ENCODE data around the gene FGFR3.

FGFR3 gene

DNA sequence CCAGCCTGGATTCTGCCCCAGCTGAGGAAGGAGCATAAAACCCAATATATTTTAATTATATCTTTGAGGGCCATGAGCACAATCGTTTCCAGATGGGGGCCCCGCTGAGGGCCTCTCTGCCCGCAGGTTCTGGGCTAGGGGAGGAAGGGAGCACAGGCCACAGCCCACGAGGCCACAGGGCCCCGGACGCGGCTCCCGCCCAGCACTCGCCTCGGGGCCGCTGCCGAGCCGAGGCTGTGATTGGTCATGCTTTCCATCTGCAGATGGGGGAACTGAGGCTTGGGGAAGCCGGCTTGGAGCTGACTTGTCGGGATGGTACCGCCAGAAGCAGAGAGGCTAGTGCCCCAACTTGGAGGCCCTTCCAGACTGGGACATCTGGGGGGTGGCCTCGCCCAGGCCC, 37.8 kb upstream of the FGFR3 start:
- Histone ChIP-seq H3K27ac (ENCODE audit: insufficient read depth, low read length, poor library complexity, severe bottlenecking) (no peak overlapping the region), H3K27me3 (replicated peaks; ENCODE audit: control insufficient read depth, insufficient read depth, low read length, poor library complexity, severe bottlenecking) (no peaks in the 10 kb centered on the region), H3K4me1 (ENCODE audit: control insufficient read depth, insufficient read depth, low read length, poor library complexity, severe bottlenecking) (peaks cover 11% of the 10 kb centered on the region), H3K36me3 (ENCODE audit: control insufficient read depth, insufficient read depth, low read length) (no peaks in the 10 kb centered on the region), H3K9me3 (ENCODE audit: control insufficient read depth, low read length) (no peaks in the 10 kb centered on the region), H3K4me3 (ENCODE audit: insufficient read depth, low read depth, low read length, poor library complexity, severe bottlenecking) (no peak overlapping the region)
- DNase-seq = no peak

DNA sequence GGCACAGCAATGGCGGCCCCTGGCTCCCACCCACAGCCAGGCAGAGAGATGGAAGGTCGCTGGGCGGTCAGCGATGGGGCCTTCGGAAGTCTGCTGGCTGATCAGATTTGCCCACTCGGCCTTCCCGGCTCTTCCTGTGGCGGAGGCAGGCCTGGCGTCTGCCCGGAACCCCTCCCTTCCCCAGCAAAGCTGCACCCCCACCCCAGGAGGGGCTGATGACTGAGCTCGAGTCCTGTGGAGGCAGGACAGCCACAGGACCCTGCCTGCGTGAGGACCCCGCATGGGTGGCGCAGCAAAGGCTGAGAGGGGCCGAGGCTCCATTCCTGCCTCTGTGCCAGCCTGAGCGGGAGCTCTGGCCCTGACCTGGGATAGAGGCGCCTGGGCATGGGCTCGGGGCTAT, 37.0 kb upstream of the FGFR3 start:
- DNase-seq = no peak
- no peak overlapping the region for H3K4me3 ChIP-seq (ENCODE audit: insufficient read depth, low read depth, low read length, poor library complexity, severe bottlenecking)
- no peaks in the 10 kb centered on the region for H3K36me3 ChIP-seq (ENCODE audit: control insufficient read depth, insufficient read depth, low read length)
- no peak overlapping the region for H3K27ac ChIP-seq (ENCODE audit: insufficient read depth, low read length, poor library complexity, severe bottlenecking)
- peaks cover 11% of the 10 kb centered on the region for H3K4me1 ChIP-seq (ENCODE audit: control insufficient read depth, insufficient read depth, low read length, poor library complexity, severe bottlenecking)
- no peaks in the 10 kb centered on the region for H3K27me3 ChIP-seq (replicated peaks; ENCODE audit: control insufficient read depth, insufficient read depth, low read length, poor library complexity, severe bottlenecking)
- no peaks in the 10 kb centered on the region for H3K9me3 ChIP-seq (ENCODE audit: control insufficient read depth, low read length)

DNA sequence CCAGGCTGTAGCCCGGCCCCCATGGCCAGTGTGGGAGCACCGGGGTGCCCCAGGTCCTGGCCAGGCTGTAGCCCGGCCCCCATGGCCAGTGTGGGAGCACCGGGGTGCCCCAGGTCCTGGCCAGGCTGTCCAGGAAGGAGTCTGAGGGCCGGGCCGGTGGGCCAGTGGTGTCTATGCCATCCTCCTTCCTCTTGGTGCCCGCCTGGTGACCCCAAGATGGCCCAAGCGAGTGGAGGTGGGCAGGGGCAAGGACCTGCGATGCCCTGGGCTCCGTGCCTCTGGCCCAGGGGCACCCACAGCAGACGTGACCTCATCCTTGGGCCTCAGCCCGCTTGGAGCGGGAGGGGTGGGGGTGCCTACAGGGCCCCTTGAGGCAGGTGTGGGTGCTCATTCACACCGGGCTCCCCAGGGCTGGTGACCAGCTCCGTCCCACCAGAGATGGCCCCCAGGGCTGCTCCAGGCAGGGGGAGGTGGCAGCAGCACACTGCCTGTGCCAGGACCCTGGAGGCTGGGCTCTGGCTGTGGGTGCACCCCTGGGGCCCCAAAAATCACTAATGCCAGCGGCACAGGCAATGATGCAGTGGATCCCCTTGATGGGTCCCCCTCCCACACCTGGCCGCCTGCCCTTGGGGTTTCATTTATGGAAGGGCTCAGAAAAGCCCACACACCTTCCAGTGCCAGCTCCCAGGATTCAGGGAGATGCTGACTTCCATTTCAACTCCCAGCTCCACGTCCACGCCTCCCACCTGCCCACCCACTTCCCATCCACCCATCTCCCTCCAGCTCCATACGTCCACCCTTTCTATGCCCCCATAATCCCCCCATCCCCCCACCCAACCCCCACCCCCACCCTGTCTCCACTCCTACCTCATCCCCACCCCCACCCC, 36.0 kb upstream of the FGFR3 start:
- H3K4me1 ChIP-seq (ENCODE audit: control insufficient read depth, insufficient read depth, low read length, poor library complexity, severe bottlenecking) = peaks cover 11% of the 10 kb centered on the region
- no peaks in the 10 kb centered on the region for H3K27me3 ChIP-seq (replicated peaks; ENCODE audit: control insufficient read depth, insufficient read depth, low read length, poor library complexity, severe bottlenecking)
- no peak overlapping the region for H3K4me3 ChIP-seq (ENCODE audit: insufficient read depth, low read depth, low read length, poor library complexity, severe bottlenecking)
- H3K9me3 ChIP-seq (ENCODE audit: control insufficient read depth, low read length) = no peaks in the 10 kb centered on the region
- no peaks in the 10 kb centered on the region for H3K36me3 ChIP-seq (ENCODE audit: control insufficient read depth, insufficient read depth, low read length)
- DNase-seq = no peak
- no peak overlapping the region for H3K27ac ChIP-seq (ENCODE audit: insufficient read depth, low read length, poor library complexity, severe bottlenecking)

GRCh38 chr4:1757836-1758235, 35.3 kb upstream of the FGFR3 start:
- Histone ChIP-seq H3K9me3 (ENCODE audit: control insufficient read depth, low read length) (no peaks in the 10 kb centered on the region), H3K4me3 (ENCODE audit: insufficient read depth, low read depth, low read length, poor library complexity, severe bottlenecking) (no peak overlapping the region), H3K36me3 (ENCODE audit: control insufficient read depth, insufficient read depth, low read length) (no peaks in the 10 kb centered on the region), H3K27ac (ENCODE audit: insufficient read depth, low read length, poor library complexity, severe bottlenecking) (no peak overlapping the region), H3K27me3 (replicated peaks; ENCODE audit: control insufficient read depth, insufficient read depth, low read length, poor library complexity, severe bottlenecking) (no peaks in the 10 kb centered on the region), H3K4me1 (ENCODE audit: control insufficient read depth, insufficient read depth, low read length, poor library complexity, severe bottlenecking) (peaks cover 6% of the 10 kb centered on the region)
- DNase-seq = no peak

DNA sequence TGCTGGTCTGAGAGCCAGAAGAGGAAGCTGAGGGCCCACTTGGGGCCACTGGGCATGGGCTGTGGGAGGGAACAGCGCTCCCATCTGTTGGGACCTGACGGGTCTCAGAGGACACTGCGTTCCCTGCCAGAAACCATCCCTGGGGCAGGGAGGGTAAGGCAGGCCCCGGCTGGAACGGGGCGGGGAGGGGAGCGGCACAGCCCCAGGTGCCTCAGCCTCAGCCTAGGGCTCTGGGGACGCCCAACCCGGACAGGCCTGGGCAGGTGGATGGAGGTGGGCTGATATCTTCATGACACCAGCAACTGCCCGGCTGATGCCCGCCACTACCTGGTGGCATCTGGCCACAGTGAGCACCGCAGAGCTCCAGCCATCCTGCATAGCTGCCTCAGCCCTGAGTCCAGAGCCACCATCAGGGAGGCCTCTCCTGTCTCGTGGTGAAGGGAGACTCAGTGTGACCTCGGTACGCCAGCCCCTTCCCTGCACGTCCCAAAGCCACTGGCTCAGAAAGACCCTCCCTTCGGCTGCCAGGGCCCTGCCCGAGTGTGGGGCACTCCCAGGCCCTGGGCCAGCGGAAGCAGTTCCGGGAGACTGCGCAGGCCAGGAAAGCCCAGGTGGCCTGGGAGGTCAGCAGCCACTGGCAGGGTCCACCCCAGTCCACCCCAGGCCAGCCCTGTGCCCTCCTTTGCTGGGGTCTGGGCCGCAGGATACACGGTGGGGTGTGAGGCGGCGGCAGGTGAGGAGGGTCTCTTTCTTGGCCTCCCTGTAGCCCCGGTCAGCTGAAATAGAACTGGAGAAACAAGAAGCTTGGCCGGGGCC, 34.6 kb upstream of the FGFR3 start:
- no peak for DNase-seq
- no peaks in the 10 kb centered on the region for H3K36me3 ChIP-seq (ENCODE audit: control insufficient read depth, insufficient read depth, low read length)
- no peaks in the 10 kb centered on the region for H3K27me3 ChIP-seq (replicated peaks; ENCODE audit: control insufficient read depth, insufficient read depth, low read length, poor library complexity, severe bottlenecking)

DNA sequence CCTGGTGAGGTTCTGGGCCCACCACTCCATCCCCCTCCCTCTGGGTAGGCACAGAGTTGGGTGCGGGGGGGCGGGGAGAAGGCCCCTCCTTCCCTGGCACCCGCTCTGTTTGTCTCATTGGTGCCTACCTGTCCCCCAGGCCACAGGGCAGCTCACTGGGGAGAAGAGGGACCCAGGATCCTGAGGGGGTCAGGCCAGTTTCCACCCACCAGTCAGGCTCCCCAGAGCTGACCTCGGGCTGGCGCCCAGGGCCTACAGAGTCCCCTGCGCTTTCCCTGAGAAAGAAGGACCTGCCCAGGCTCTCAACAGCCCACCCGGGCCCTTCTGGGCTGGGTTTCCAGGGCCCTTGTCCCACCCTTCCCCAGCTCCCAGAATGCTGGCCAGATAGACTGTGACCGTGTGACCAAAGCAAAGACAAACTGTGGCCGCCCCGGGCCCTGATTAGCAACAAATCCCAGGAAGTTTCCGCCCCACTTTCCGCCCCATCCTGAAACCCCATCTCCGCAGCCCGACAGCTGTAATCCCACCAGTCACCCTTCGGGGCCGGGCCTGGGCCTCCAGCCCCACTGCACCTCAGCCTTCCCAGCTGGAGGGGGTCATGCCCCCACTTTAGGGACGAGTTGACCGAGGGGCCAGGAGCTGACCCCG, 33.8 kb upstream of the FGFR3 start:
- no peak for DNase-seq
- H3K27me3 ChIP-seq (replicated peaks; ENCODE audit: control insufficient read depth, insufficient read depth, low read length, poor library complexity, severe bottlenecking) = no peaks in the 10 kb centered on the region
- H3K36me3 ChIP-seq (ENCODE audit: control insufficient read depth, insufficient read depth, low read length) = no peaks in the 10 kb centered on the region
- no peaks in the 10 kb centered on the region for H3K9me3 ChIP-seq (ENCODE audit: control insufficient read depth, low read length)
- H3K4me3 ChIP-seq (ENCODE audit: insufficient read depth, low read depth, low read length, poor library complexity, severe bottlenecking) = no peak overlapping the region
- H3K4me1 ChIP-seq (ENCODE audit: control insufficient read depth, insufficient read depth, low read length, poor library complexity, severe bottlenecking) = no peaks in the 10 kb centered on the region
- H3K27ac ChIP-seq (ENCODE audit: insufficient read depth, low read length, poor library complexity, severe bottlenecking) = no peak overlapping the region

More for the DNA sequence above, 34.6 kb upstream of the FGFR3 start:
- Histone ChIP-seq H3K27ac (ENCODE audit: insufficient read depth, low read length, poor library complexity, severe bottlenecking) (no peak overlapping the region), H3K4me3 (ENCODE audit: insufficient read depth, low read depth, low read length, poor library complexity, severe bottlenecking) (no peak overlapping the region), H3K4me1 (ENCODE audit: control insufficient read depth, insufficient read depth, low read length, poor library complexity, severe bottlenecking) (no peaks in the 10 kb centered on the region), H3K9me3 (ENCODE audit: control insufficient read depth, low read length) (no peaks in the 10 kb centered on the region)

- no peak overlapping the region for H3K27ac ChIP-seq (ENCODE audit: insufficient read depth, low read length, poor library complexity, severe bottlenecking)
- no peak for DNase-seq
Observed at GRCh38 chr4:1759818-1760223, 33.3 kb upstream of the FGFR3 start.

DNA sequence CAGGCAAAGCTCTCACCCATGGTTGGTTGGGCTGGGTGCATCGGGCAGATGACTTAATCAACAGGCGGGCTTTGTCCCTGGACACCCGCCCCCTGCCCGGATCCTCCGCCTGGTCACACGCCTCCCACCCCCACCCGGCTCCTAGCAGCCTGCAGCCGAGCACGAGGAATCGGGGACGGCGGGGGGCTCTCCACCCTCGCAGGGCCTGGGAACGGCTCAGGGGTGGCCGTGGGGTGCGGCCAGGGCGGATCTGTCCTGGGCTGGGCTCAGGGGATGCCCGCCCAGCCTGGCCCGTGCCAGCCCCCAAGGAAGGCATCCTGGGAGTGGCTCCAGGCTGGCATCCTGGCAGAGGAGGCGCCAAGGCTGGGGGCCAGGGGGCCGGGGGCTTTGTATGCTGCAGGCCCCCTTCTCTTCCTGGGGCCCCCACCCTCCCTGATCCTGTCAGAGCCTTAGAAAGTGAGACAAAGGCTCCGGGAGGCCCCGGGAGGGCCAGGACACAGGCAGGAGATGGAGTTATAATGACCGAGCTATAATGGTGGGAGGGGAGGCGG, 32.5 kb upstream of the FGFR3 start:
- DNase-seq = no peak
- H3K4me3 ChIP-seq (ENCODE audit: insufficient read depth, low read depth, low read length, poor library complexity, severe bottlenecking) = no peak overlapping the region
- H3K9me3 ChIP-seq (ENCODE audit: control insufficient read depth, low read length) = no peaks in the 10 kb centered on the region
- no peaks in the 10 kb centered on the region for H3K27me3 ChIP-seq (replicated peaks; ENCODE audit: control insufficient read depth, insufficient read depth, low read length, poor library complexity, severe bottlenecking)
- no peaks in the 10 kb centered on the region for H3K36me3 ChIP-seq (ENCODE audit: control insufficient read depth, insufficient read depth, low read length)
- H3K27ac ChIP-seq (ENCODE audit: insufficient read depth, low read length, poor library complexity, severe bottlenecking) = no peak overlapping the region
- no peaks in the 10 kb centered on the region for H3K4me1 ChIP-seq (ENCODE audit: control insufficient read depth, insufficient read depth, low read length, poor library complexity, severe bottlenecking)

More at GRCh38 chr4:1759818-1760223, 33.3 kb upstream of the FGFR3 start:
- Histone ChIP-seq H3K36me3 (ENCODE audit: control insufficient read depth, insufficient read depth, low read length) (no peaks in the 10 kb centered on the region), H3K9me3 (ENCODE audit: control insufficient read depth, low read length) (no peaks in the 10 kb centered on the region), H3K4me3 (ENCODE audit: insufficient read depth, low read depth, low read length, poor library complexity, severe bottlenecking) (no peak overlapping the region), H3K27me3 (replicated peaks; ENCODE audit: control insufficient read depth, insufficient read depth, low read length, poor library complexity, severe bottlenecking) (no peaks in the 10 kb centered on the region), H3K4me1 (ENCODE audit: control insufficient read depth, insufficient read depth, low read length, poor library complexity, severe bottlenecking) (no peaks in the 10 kb centered on the region)

DNA sequence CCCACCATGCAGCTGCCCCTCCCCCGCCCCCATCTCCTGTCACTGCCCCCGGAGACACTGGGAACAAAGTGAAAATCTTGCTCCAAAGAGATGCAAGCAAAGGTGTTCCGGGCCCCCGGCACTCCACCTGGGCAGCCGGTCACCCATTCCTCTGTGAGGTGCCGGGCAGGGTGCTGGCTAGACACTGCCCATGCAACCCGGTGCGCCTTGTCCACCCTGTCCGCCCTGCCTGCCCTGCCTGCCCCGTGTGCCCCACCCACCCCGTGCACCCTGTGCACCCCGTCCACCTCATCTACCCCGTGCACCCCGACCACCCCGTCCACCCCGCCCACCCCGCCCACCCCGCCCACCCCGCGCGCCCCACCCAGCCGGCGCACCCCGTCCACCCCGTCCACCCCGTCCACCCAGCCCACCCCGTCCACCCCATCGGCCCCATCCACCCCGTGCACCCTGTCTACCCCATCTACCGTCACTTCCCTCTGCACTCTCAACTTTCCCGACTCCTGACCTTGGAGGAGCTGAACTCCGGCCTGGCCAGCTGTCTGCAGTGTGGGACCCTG, 31.9 kb upstream of the FGFR3 start:
- no peaks in the 10 kb centered on the region for H3K36me3 ChIP-seq (ENCODE audit: control insufficient read depth, insufficient read depth, low read length)
- H3K4me1 ChIP-seq (ENCODE audit: control insufficient read depth, insufficient read depth, low read length, poor library complexity, severe bottlenecking) = no peaks in the 10 kb centered on the region
- no peak overlapping the region for H3K4me3 ChIP-seq (ENCODE audit: insufficient read depth, low read depth, low read length, poor library complexity, severe bottlenecking)

More for the DNA sequence above, 31.9 kb upstream of the FGFR3 start:
- Histone ChIP-seq H3K9me3 (ENCODE audit: control insufficient read depth, low read length) (no peaks in the 10 kb centered on the region), H3K27me3 (replicated peaks; ENCODE audit: control insufficient read depth, insufficient read depth, low read length, poor library complexity, severe bottlenecking) (peaks cover 3% of the 10 kb centered on the region), H3K27ac (ENCODE audit: insufficient read depth, low read length, poor library complexity, severe bottlenecking) (no peak overlapping the region)
- no peak for DNase-seq

Measured in effector memory CD4-positive, alpha-beta T cell (primary cell).